GM10266 (cell line): ENCODE results near the gene LONP2.

Experiments used
- DNase-seq: peaks from one replicate; pipeline ENCODE4 v3.0.0; 2012; ENCODE audit errors: extremely low spot score
- TF ChIP-seq, protein P1 (sequence below): IDR thresholded peaks from 2 replicates; pipeline ENCODE4 v1.5.1; 2012; ENCODE audit warnings: mild to moderate bottlenecking, low read depth; ENCODE audit not compliant: control insufficient read depth, insufficient read depth; ENCODE audit errors: missing control alignments

LONP2 gene

DNA sequence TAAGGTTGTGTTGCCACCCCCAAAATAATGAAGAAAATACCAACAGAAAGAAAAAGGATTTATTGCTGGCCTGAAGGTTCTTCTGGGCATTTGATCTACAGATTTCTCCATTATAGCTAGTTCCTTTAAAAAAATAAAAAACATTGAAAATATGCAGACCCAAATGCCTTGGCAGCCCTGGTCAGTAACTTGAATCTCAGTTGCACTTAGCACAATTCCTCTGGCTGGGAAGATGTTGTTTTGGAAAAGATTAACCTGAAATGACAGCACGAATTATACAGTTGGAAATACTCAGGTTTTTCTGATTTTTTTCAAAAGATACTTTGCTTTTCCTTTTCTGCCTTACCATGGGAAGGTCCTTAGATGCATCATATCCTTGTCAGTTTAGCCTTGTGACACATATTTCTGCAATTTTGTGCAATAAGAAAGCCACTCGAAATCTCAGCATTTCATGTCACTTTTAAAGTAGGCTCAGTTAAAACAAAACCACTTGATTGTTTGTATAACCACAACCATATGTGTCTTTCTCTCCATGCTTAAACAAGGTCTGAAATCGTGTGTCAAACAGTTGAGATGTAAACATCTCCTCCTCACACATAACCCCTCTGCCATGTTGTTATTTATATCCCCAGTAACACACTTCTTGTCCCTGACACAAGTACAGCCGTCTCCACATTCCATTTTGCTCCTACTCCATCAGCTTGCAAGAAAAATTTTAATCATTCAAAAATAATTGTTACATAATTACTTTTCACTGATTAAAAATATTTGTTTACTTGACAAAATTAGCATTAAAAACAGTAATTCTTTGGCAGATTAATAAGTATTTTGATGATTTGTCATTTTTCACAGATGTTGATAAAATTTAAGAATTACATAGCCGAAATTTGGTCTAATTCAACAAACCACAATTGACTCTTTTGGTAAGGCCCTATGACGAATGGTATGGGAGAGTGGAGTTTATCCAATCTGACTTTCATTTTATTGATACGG, 80.0 kb downstream of the LONP2 start:
- TF ChIP-seq, protein P1, sequence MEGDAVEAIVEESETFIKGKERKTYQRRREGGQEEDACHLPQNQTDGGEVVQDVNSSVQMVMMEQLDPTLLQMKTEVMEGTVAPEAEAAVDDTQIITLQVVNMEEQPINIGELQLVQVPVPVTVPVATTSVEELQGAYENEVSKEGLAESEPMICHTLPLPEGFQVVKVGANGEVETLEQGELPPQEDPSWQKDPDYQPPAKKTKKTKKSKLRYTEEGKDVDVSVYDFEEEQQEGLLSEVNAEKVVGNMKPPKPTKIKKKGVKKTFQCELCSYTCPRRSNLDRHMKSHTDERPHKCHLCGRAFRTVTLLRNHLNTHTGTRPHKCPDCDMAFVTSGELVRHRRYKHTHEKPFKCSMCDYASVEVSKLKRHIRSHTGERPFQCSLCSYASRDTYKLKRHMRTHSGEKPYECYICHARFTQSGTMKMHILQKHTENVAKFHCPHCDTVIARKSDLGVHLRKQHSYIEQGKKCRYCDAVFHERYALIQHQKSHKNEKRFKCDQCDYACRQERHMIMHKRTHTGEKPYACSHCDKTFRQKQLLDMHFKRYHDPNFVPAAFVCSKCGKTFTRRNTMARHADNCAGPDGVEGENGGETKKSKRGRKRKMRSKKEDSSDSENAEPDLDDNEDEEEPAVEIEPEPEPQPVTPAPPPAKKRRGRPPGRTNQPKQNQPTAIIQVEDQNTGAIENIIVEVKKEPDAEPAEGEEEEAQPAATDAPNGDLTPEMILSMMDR = no peak
- DNase-seq = no peak

DNA sequence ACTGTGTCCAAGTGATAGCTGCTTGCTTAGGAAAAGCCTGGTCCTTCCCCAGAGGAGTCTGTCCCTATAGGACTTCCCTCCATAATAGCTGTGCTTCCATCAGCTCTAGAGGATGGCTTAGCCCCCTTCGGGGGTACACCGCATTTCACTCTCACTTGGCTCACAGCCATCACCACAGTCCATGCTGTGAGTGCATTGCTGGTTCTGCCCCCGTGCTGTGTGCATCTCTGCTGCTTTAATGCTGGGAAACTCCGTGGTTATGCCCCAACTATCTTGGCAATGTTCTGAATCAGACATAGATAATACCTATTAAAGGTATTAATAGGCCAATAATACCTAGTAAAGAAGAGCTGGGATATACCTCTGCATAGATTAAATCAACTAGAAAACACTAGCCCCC, 82.8 kb downstream of the LONP2 start:
- TF ChIP-seq, protein P1 = no peak
- no peak for DNase-seq

DNA sequence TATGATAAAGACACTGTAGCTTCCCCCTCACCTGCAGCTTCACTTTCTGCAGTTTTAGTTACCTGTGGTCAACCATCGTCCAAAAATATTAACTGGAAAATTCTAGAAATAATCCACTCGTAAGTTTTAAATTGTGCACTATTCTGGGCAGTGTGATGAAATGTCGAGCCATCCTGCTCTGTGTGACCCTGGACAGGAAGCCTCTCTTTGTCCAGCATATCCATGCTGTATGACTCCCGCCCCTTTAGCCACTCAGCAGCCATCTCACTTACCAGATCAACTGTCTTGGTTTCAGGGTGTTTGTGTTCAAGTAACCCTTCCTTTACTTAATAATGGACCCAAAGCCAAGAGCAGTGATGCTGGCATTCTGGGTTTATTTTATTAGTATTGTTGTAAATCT, 85.0 kb downstream of the LONP2 start:
- TF ChIP-seq, protein P1 = no peak
- DNase-seq = no peak

DNA sequence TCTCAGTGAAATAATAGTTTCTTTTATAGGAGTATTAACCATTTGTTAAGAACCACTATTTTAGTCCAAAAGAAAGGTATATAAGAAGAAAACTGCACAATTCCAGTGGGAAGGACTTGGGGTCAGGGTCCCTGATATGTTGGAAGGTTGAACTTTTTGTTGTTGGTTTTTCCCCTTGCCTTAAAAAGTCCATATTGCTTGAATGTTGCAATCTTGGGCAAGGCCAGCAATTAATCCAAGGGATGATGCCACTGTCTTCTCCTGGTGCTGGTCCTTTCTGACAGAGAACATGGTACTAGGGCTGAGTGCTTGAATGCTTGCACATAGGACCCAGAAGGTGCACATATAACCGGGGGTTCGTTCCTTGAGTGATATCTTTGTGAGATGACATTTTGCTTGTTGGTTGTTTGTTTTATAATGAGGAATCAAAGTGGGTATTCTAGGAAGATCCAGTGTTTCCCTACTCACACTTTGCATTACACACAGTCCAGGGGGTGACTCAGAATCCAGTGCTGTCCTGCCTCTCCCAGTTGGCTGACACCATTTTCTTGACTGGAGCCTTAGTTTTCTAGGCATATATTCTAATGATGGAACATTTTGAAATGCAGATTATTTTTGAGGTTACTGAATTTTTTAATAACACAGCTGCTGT, 86.2 kb downstream of the LONP2 start:
- TF ChIP-seq, protein P1 = no peak
- no peak for DNase-seq

DNA sequence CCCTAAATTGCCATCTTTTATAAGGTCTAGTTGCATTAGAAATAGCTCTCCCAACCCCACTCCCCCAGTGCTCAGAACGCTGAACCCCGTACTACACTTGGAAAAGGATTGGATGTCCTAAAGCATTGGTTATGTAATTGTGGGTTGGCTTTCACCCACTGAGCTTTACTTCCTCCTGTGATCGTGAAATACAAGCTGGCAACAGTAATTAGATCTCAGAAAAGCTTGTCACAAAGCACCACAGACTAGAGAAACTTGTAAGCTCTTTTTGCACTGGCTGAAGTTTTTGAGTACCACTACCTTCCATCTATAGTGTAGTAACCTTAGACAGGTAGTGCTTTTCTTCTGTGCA, 86.7 kb downstream of the LONP2 start:
- DNase-seq = no peak
- TF ChIP-seq, protein P1 = no peak

DNA sequence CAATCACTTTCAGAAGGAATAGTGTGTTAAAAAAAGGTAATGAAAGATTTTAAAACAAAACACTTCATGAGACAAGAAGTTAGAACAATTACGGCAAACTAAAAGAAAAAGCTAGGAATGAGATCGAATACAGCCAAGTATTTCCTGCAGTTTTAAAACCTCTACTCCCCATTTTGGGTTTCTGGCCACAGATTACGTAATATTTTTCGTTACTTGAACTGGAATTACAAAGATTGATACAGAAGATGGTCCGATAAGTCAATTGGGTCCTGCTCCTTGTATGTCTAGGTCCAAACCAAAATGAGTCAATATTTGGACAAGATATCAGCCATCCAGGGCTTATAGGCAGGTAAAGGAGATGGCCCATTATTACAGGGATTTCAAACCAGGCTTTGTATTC, 88.9 kb downstream of the LONP2 start:
- no peak for DNase-seq
- TF ChIP-seq, protein P1 = no peak

DNA sequence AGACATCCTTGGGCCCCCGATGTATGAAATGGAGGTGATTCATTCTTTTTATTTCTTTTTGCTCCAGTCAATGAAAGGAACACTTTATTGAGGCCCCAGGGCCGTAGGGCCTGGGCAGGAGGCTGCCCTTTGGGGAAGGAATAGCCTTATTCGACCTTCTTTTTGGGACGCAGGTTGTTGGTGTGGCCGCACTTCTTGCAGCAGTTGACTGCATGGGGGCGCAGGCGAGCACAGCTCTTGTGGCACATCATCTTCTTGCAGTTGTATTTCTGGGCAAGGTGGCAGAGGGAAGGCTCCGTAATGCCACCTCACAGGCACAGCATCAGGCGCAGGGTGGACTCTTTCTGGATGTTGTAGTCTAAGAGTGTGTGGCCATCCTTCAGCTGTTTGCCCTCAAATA, 90.2 kb downstream of the LONP2 start:
- DNase-seq = no peak
- TF ChIP-seq, protein P1 = no peak
